Stimulated activated naive CD8-positive, alpha-beta T cell treated with anti-CD3 and anti-CD28 coated beads, Interleukin-15, Interleukin-2, amounts not matched to agents 100 ng/mL and 50 ng/mL, for 24 hours (primary cell): ENCODE measurements around the gene TCFL5.

Experiments used
- H3K27ac Mint-ChIP-seq: one replicate; pipeline ENCODE4 v1.8.0; 2021; ENCODE audit warnings: mild to moderate bottlenecking, mixed read lengths
- H3K27me3 Mint-ChIP-seq: one replicate; pipeline ENCODE4 v1.8.0; 2021; ENCODE audit warnings: mixed read lengths
- H3K36me3 Mint-ChIP-seq: one replicate; pipeline ENCODE4 v1.8.0; 2021; ENCODE audit warnings: low read depth, mixed read lengths
- H3K4me1 Mint-ChIP-seq: one replicate; pipeline ENCODE4 v1.8.0; 2021; ENCODE audit warnings: low read depth, mixed read lengths
- H3K4me3 Mint-ChIP-seq: one replicate; pipeline ENCODE4 v1.8.0; 2021; ENCODE audit warnings: mild to moderate bottlenecking, mixed read lengths
- H3K9me3 Mint-ChIP-seq: one replicate; pipeline ENCODE4 v1.8.0; 2021; ENCODE audit warnings: mixed read lengths

Gene TCFL5

GRCh38 chr20:62804021-62804626 lies 57.5 kb downstream of the TCFL5 start:
- Mint-ChIP-seq H3K27ac (peak overlapping the region; percentile 82), H3K4me1 (peaks cover 29% of the 10 kb centered on the region), H3K4me3 (peak overlapping the region; percentile 71), H3K36me3 (peaks cover 23% of the 10 kb centered on the region), H3K9me3 (no peaks in the 10 kb centered on the region), H3K27me3 (no peaks in the 10 kb centered on the region)

- Mint-ChIP-seq H3K4me1 (peaks cover 32% of the 10 kb centered on the region), H3K4me3 (no peak overlapping the region), H3K27me3 (no peaks in the 10 kb centered on the region), H3K9me3 (no peaks in the 10 kb centered on the region), H3K36me3 (peaks cover 31% of the 10 kb centered on the region), H3K27ac (no peak overlapping the region)
Measured at GRCh38 chr20:62802026-62802712, 59.5 kb downstream of the TCFL5 start.

- H3K9me3 Mint-ChIP-seq: no peaks in the 10 kb centered on the region
- H3K27me3 Mint-ChIP-seq: no peaks in the 10 kb centered on the region
- peaks cover 31% of the 10 kb centered on the region for H3K36me3 Mint-ChIP-seq
- peaks cover 26% of the 10 kb centered on the region for H3K4me1 Mint-ChIP-seq
- no peak overlapping the region for H3K4me3 Mint-ChIP-seq
- H3K27ac Mint-ChIP-seq: no peak overlapping the region
Measured at GRCh38 chr20:62801284-62802010, 60.2 kb downstream of the TCFL5 start.

- H3K4me3 Mint-ChIP-seq: no peak overlapping the region
Measured at GRCh38 chr20:62800314-62801259, 61.0 kb downstream of the TCFL5 start.

DNA sequence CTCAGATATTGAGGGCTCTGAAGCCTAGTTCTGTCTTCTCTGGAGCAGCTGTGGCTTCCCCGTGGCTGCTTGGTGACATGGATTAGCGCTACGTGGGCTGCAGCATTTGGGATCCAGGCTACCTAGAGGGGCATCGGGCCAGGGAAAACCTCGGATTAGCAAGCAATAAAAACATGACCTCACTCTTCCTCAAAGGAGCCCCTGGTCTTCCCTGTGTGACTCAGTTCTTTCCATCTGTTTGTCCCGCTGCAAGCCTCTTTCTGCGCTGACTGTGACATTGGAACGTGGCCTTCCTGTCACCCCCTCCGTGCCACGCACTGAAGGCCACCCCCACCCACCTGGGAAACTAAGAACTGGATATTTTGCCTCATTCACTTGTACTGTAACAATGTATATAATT lies 61.7 kb downstream of the TCFL5 start:
- Mint-ChIP-seq H3K27me3 (no peaks in the 10 kb centered on the region), H3K4me1 (peaks cover 25% of the 10 kb centered on the region), H3K36me3 (peaks cover 31% of the 10 kb centered on the region), H3K9me3 (no peaks in the 10 kb centered on the region), H3K4me3 (no peak overlapping the region), H3K27ac (no peak overlapping the region)

More at GRCh38 chr20:62800314-62801259, 61.0 kb downstream of the TCFL5 start:
- no peaks in the 10 kb centered on the region for H3K9me3 Mint-ChIP-seq
- H3K27ac Mint-ChIP-seq: no peak overlapping the region
- H3K4me1 Mint-ChIP-seq: peaks cover 23% of the 10 kb centered on the region
- no peaks in the 10 kb centered on the region for H3K27me3 Mint-ChIP-seq
- peaks cover 31% of the 10 kb centered on the region for H3K36me3 Mint-ChIP-seq

GRCh38 chr20:62799459-62799858 lies 62.2 kb downstream of the TCFL5 start:
- Mint-ChIP-seq H3K27ac (no peak overlapping the region), H3K4me3 (no peak overlapping the region), H3K36me3 (peaks cover 31% of the 10 kb centered on the region), H3K27me3 (no peaks in the 10 kb centered on the region), H3K4me1 (peaks cover 29% of the 10 kb centered on the region), H3K9me3 (no peaks in the 10 kb centered on the region)

DNA sequence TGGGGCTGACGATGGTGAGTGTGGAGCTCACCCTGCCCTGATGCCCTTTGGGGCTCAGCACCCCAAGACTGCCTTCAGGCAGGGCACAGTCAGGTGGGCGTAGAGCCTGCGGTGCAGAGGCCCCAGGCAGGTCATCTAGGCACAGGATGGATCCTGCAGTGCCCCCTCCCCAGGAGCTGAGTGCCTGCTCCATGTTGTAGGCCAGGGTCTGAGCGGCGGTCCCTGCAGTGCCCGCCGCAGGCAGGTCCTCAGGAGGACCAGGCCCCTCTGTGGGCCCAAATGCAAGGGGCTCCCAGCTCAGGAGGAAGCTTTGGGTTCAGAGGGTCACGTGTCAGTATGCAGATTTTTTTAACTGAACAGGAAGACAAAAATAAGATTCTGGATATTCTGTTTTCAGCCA lies 62.6 kb downstream of the TCFL5 start:
- Mint-ChIP-seq H3K9me3 (no peaks in the 10 kb centered on the region), H3K36me3 (peaks cover 31% of the 10 kb centered on the region), H3K27me3 (no peaks in the 10 kb centered on the region), H3K27ac (no peak overlapping the region), H3K4me3 (no peak overlapping the region), H3K4me1 (peaks cover 27% of the 10 kb centered on the region)

GRCh38 chr20:62797671-62798532 lies 63.7 kb downstream of the TCFL5 start:
- Mint-ChIP-seq H3K36me3 (peaks cover 31% of the 10 kb centered on the region), H3K4me1 (peaks cover 33% of the 10 kb centered on the region), H3K27me3 (no peaks in the 10 kb centered on the region), H3K9me3 (no peaks in the 10 kb centered on the region), H3K27ac (peak overlapping the region; percentile 49), H3K4me3 (peak overlapping the region; percentile 81)

- Mint-ChIP-seq H3K36me3 (peaks cover 31% of the 10 kb centered on the region), H3K9me3 (no peaks in the 10 kb centered on the region), H3K4me3 (peak overlapping the region; percentile 81), H3K4me1 (peaks cover 33% of the 10 kb centered on the region), H3K27ac (peak overlapping the region; percentile 76), H3K27me3 (no peaks in the 10 kb centered on the region)
Measured at GRCh38 chr20:62796699-62797491, 64.7 kb downstream of the TCFL5 start.

- peak overlapping the region; percentile 82 for H3K4me3 Mint-ChIP-seq
- peaks cover 23% of the 10 kb centered on the region for H3K36me3 Mint-ChIP-seq
- H3K9me3 Mint-ChIP-seq: no peaks in the 10 kb centered on the region
- peak overlapping the region; percentile 88 for H3K27ac Mint-ChIP-seq
- H3K4me1 Mint-ChIP-seq: peaks cover 39% of the 10 kb centered on the region
- no peaks in the 10 kb centered on the region for H3K27me3 Mint-ChIP-seq
Measured at GRCh38 chr20:62795023-62795761, 66.4 kb downstream of the TCFL5 start.

GRCh38 chr20:62794007-62794724 lies 67.5 kb downstream of the TCFL5 start:
- Mint-ChIP-seq H3K9me3 (no peaks in the 10 kb centered on the region), H3K4me1 (peaks cover 39% of the 10 kb centered on the region), H3K27me3 (no peaks in the 10 kb centered on the region), H3K4me3 (peak overlapping the region; percentile 82), H3K36me3 (peaks cover 15% of the 10 kb centered on the region), H3K27ac (peak overlapping the region; percentile 88)

DNA sequence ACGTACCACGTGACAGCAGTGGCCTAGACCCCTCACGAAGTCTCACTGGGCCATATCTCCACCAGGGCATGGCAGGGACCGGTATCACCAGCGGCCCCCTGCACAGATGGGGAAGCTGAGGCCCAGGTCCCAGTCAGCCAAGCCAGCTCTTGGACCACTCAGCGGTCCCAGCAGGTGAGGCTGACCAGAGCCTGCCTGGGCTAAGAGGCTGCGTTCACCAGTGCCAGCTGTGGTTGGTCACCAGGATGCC lies 67.9 kb downstream of the TCFL5 start:
- H3K9me3 Mint-ChIP-seq: no peaks in the 10 kb centered on the region
- peaks cover 10% of the 10 kb centered on the region for H3K36me3 Mint-ChIP-seq
- peak overlapping the region; percentile 61 for H3K27ac Mint-ChIP-seq
- H3K4me1 Mint-ChIP-seq: peaks cover 38% of the 10 kb centered on the region
- H3K27me3 Mint-ChIP-seq: no peaks in the 10 kb centered on the region
- H3K4me3 Mint-ChIP-seq: peak overlapping the region; percentile 67
